ENCODE data around the gene RPS2.

GRCh38 chr16:1919327-1919998 is 45.2 kb downstream of the RPS2 start:
- TF ChIP-seq CTCF (conservative IDR thresholded peaks at IDR 0.05; ENCODE audit: low read length) (no peak), EZH2phosphoT487 (IDR thresholded peaks at IDR 0.05; ENCODE audit: borderline replicate concordance) (no peak)
